IMR-90 (cell line): ENCODE data around the gene SCAND1. TPM values are rescaled to one million over a fixed set of nuclear protein-coding genes. Genes with fewer than 3 reads are reported as not detected.

Experiments
- ATAC-seq: fragments of 200-7000 bp; cut with Tn5 transposase; 2 replicates; pipeline ENCODE4 v1.9.1; 2020; ENCODE audit warnings: low read depth, mild to moderate bottlenecking, moderate library complexity
- BruUV-seq: library from RNA; stranded (reverse); fragments of 400-500 nt; replicated peaks from 2 replicates; lab custom pipeline; 2021; lab: Mats Ljungman, UMichigan
- CTCF ChIA-PET: fragments of 300-600 bp; formaldehyde crosslinking; extraction: SDS; loops from one replicate; lab custom pipeline; 2021; ENCODE audit warnings: antibody characterized with exemption; lab: Yijun Ruan, JAX
- POLR2A ChIA-PET: fragments of 300-600 bp; sonication (Branson Sonifier 250); formaldehyde crosslinking; loops from one replicate; lab custom pipeline; 2022; ENCODE audit warnings: antibody characterized with exemption; ENCODE audit not compliant: unreplicated experiment; lab: Charles Lee
- DNase-seq: peaks from one replicate; pipeline ENCODE4 v3.0.0; 2013
- H2AFZ ChIP-seq: replicated peaks from 2 replicates; pipeline ENCODE3; 2013; ENCODE audit warnings: low read length, mild to moderate bottlenecking; ENCODE audit not compliant: poor library complexity
- H2AK5ac ChIP-seq: 2 replicates; pipeline ENCODE4 v1.6.1; 2013; ENCODE audit warnings: low read depth, low read length, inconsistent platforms
- H2AK9ac ChIP-seq: replicated peaks from 2 replicates; pipeline ENCODE3; 2013; ENCODE audit warnings: mild to moderate bottlenecking, low read depth, low read length, moderate library complexity; ENCODE audit not compliant: poor library complexity
- H2BK120ac ChIP-seq: 2 replicates; pipeline ENCODE4 v1.6.1; 2013; ENCODE audit warnings: low read depth, low read length, inconsistent platforms
- H2BK15ac ChIP-seq: 3 replicates; pipeline ENCODE4 v1.6.1; 2013; ENCODE audit warnings: low read depth, low read length, inconsistent platforms
- H2BK20ac ChIP-seq: 2 replicates; pipeline ENCODE4 v1.6.1; 2013; ENCODE audit warnings: low read depth, mild to moderate bottlenecking, inconsistent platforms, low read length, moderate library complexity
- H2BK5ac ChIP-seq: 2 replicates; pipeline ENCODE4 v1.6.1; 2013; ENCODE audit warnings: mild to moderate bottlenecking, low read depth, low read length, inconsistent platforms; ENCODE audit not compliant: poor library complexity, severe bottlenecking
- H3K14ac ChIP-seq: replicated peaks from 2 replicates; pipeline ENCODE4 v1.6.1; 2013; ENCODE audit warnings: low read depth, low read length, inconsistent platforms
- H3K18ac ChIP-seq: 2 replicates; pipeline ENCODE4 v1.6.1; 2013; ENCODE audit warnings: low read depth, low read length, control low read depth
- H3K23ac ChIP-seq: 2 replicates; pipeline ENCODE4 v1.6.1; 2013; ENCODE audit warnings: low read depth, low read length, inconsistent platforms
- H3K27ac ChIP-seq: 2 replicates; pipeline ENCODE4 v1.5.1; 2013; ENCODE audit warnings: mild to moderate bottlenecking, control low read depth, low read length; ENCODE audit not compliant: insufficient read depth
- H3K27me3 ChIP-seq: 2 replicates; pipeline ENCODE4 v1.6.1; 2013; ENCODE audit warnings: low read length; ENCODE audit not compliant: control insufficient read depth, insufficient read depth
- H3K36me3 ChIP-seq: 2 replicates; pipeline ENCODE4 v1.6.1; 2013; ENCODE audit warnings: low read length, mixed read lengths; ENCODE audit not compliant: control insufficient read depth, insufficient read depth
- H3K4ac ChIP-seq: 2 replicates; pipeline ENCODE4 v1.6.1; 2013; ENCODE audit warnings: low read depth, low read length, inconsistent platforms
- H3K4me1 ChIP-seq: 2 replicates; pipeline ENCODE4 v1.6.1; 2013; ENCODE audit warnings: low read length, mixed read lengths; ENCODE audit not compliant: control insufficient read depth, insufficient read depth
- H3K4me2 ChIP-seq: 2 replicates; pipeline ENCODE4 v1.6.1; 2013; ENCODE audit warnings: low read depth, mild to moderate bottlenecking, control low read depth, low read length, moderate library complexity
- H3K4me3 ChIP-seq: 2 replicates; pipeline ENCODE4 v1.5.1; 2013; ENCODE audit warnings: low read depth, mild to moderate bottlenecking, control low read depth, low read length, moderate library complexity; ENCODE audit not compliant: insufficient read depth
- H3K56ac ChIP-seq: 2 replicates; pipeline ENCODE4 v1.6.1; 2013; ENCODE audit warnings: low read length, inconsistent platforms; ENCODE audit not compliant: insufficient read depth; ENCODE audit errors: extremely low read depth
- H3K79me1 ChIP-seq, 2 experiments: 2 replicates each; pipeline ENCODE4 v1.6.1; 2013; ENCODE audit warnings: low read length in 2 of 2, inconsistent platforms in 1 of 2, low read depth in 1 of 2
- H3K9ac ChIP-seq: 2 replicates; pipeline ENCODE4 v1.6.1; 2013; ENCODE audit warnings: low read depth, low read length, control low read depth
- H3K9me1 ChIP-seq: 2 replicates; pipeline ENCODE4 v1.6.1; 2013; ENCODE audit warnings: low read length, inconsistent platforms; ENCODE audit not compliant: insufficient read depth
- H3K9me3 ChIP-seq: 2 replicates; pipeline ENCODE4 v1.6.1; 2013; ENCODE audit warnings: low read length; ENCODE audit not compliant: control insufficient read depth, insufficient read depth
- H4K20me1 ChIP-seq: 2 replicates; pipeline ENCODE4 v1.6.1; 2013; ENCODE audit warnings: low read length, inconsistent platforms; ENCODE audit not compliant: insufficient read depth
- H4K5ac ChIP-seq: 2 replicates; pipeline ENCODE4 v1.6.1; 2013; ENCODE audit warnings: mild to moderate bottlenecking, low read depth, low read length, control low read depth
- H4K8ac ChIP-seq, 2 experiments: 2 replicates each; pipeline ENCODE4 v1.6.1; 2013; ENCODE audit warnings: low read depth in 2 of 2, low read length in 2 of 2, control low read depth in 1 of 2, inconsistent platforms in 1 of 2
- H4K91ac ChIP-seq: 2 replicates; pipeline ENCODE4 v1.6.1; 2013; ENCODE audit warnings: low read depth, low read length, inconsistent platforms; ENCODE audit not compliant: insufficient read depth
- NFE2L2 ChIP-seq: fragments of 150-350 bp; IDR thresholded peaks from 2 replicates; pipeline ENCODE4 v1.6.1; 2016; ENCODE audit warnings: low read depth, mild to moderate bottlenecking, low read length
- RCOR1 ChIP-seq: IDR thresholded peaks from 2 replicates; pipeline ENCODE4 v1.6.1; 2012; ENCODE audit warnings: mild to moderate bottlenecking, low read length, improper control_type of control experiment; ENCODE audit not compliant: insufficient replicate concordance
- WGBS, 2 experiments: methylation state at CpG; one replicate each; pipeline versions ENCODE4 v1.1.5 to v1.1.7; 2013; ENCODE audit warnings: missing lambda C conversion rate in 2 of 2; ENCODE audit not compliant: insufficient read length in 1 of 2; ENCODE audit errors: extremely low coverage in 2 of 2; 5-methylcytosine and 5-hydroxymethylcytosine counted together
- dilution Hi-C: fragments of 300-500 bp; cut with HindIII; formaldehyde crosslinking; loops from one replicate; pipeline ENCODE4 v1.14.3; 2018; ENCODE audit warnings: low sequenced_read_pairs; ENCODE audit not compliant: unreplicated experiment
- in situ Hi-C: fragments of 300-500 bp; cut with MboI; formaldehyde crosslinking; loops from 3 replicates; pipeline ENCODE4 v1.14.3; 2019; ENCODE audit warnings: low sequenced_read_pairs, inconsistent platforms, mixed read lengths
- intact Hi-C: fragments of 100-400 bp; cut with micrococcal nuclease; formaldehyde crosslinking; loops from 2 replicates; pipeline ENCODE4 v1.10.0; 2022
- polyA plus RNA-seq, 3 experiments: library from polyadenylated mRNA; depleted of rRNA; stranded (reverse); fragments of >200 nt; gene quantifications; 2 replicates each; pipeline ENCODE4 v1.2.3, GENCODE V29; 2012; ENCODE audit warnings: low replicate concordance in 1 of 3
- total RNA-seq: library from RNA; depleted of rRNA; stranded (reverse); fragments of >200 nt; gene quantifications from 2 replicates; pipeline ENCODE4 v1.2.3, GENCODE V29; 2012

The SCAND1 gene
- total and polyA plus RNA-seq, 2 of the 4 experiments (the other 2 are of a cell fraction) = 7.5 to 26.8 TPM

DNA sequence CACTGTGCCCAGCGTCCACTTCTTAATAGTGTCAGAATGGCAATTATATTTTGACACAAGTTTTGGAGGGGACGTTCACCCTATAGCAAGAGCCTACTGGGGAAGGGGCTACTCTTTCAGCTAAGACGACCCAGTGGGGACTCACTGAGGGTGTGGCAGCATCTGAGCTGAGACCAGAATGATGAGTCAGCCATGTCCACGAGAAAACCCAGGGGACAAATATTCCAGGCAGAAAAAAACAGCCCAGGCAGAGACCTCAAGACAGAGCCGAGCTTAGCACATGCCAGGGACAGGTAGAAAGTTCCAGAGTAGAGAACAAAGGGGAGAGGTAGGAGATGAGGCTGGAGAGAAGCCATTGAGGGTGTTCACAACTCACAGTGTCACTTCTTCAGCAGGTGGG, 25.2 kb upstream of the SCAND1 start:
- Histone ChIP-seq H3K79me1 (no peaks in the 10 kb centered on the region), H3K4me1 (no peaks in the 10 kb centered on the region), H2AK9ac (no peak overlapping the region), H2BK120ac (no peak overlapping the region), H3K9me1 (no peaks in the 10 kb centered on the region), H3K36me3 (no peaks in the 10 kb centered on the region), H2BK15ac (no peak overlapping the region), H3K27ac (no peak overlapping the region), H3K4ac (no peak overlapping the region), H3K4me2 (no peak overlapping the region), H3K4me3 (no peak overlapping the region), H3K27me3 (peaks cover 25% of the 10 kb centered on the region), H4K5ac (no peak overlapping the region), H3K56ac (no peak overlapping the region), H4K8ac (no peak overlapping the region), H2BK20ac (no peak overlapping the region), H3K9ac (no peak overlapping the region), H3K14ac (no peak overlapping the region), H2AFZ (no peak overlapping the region), H3K18ac (no peak overlapping the region), H2BK5ac (no peak overlapping the region), H3K23ac (no peak overlapping the region), H4K91ac (no peak overlapping the region), H3K9me3 (no peaks in the 10 kb centered on the region), H4K20me1 (no peaks in the 10 kb centered on the region), H2AK5ac (no peak overlapping the region)
- WGBS, 2 experiments = 35% methylated on average over 4 of the region's 5 CpGs; no CpG with 5 or more reads in 1 of the 2 experiments
- ATAC-seq = no peak
- ChIA-PET CTCF (interaction anchor here (0.5 kb wide), 1 partner anchor 159 kb away, joined by 5 read pairs; no protein-coding TSS in a partner anchor), POLR2A (no interaction called here)
- intact Hi-C loops (no loop called here), in situ Hi-C loops (loop anchor here (25.0 kb wide), 1 partner anchor 458 kb away; no protein-coding TSS in a partner anchor), dilution Hi-C loops (no loop called here)
- BruUV-seq = no TSS peak
- TF ChIP-seq RCOR1 = no peak
- no peak for TF ChIP-seq NFE2L2
- no peak for DNase-seq
